Measurements from ENCODE around the gene C2orf81.
"Not testable (repeated sequence)": the region's sequence is repeated elsewhere in the genome, so short reads cannot be mapped to it uniquely, and the experiment has no call there.

GRCh38 chr2:74459503-74460118, 38.2 kb upstream of the C2orf81 start:
- TF ChIP-seq, protein P1, sequence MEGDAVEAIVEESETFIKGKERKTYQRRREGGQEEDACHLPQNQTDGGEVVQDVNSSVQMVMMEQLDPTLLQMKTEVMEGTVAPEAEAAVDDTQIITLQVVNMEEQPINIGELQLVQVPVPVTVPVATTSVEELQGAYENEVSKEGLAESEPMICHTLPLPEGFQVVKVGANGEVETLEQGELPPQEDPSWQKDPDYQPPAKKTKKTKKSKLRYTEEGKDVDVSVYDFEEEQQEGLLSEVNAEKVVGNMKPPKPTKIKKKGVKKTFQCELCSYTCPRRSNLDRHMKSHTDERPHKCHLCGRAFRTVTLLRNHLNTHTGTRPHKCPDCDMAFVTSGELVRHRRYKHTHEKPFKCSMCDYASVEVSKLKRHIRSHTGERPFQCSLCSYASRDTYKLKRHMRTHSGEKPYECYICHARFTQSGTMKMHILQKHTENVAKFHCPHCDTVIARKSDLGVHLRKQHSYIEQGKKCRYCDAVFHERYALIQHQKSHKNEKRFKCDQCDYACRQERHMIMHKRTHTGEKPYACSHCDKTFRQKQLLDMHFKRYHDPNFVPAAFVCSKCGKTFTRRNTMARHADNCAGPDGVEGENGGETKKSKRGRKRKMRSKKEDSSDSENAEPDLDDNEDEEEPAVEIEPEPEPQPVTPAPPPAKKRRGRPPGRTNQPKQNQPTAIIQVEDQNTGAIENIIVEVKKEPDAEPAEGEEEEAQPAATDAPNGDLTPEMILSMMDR (IDR thresholded peaks at IDR 0.05), result not testable (repeated sequence)
- TF ChIP-seq POLR2A, POLR2AphosphoS5 (IDR thresholded peaks at IDR 0.05): not testable (repeated sequence)

All from prostate gland (tissue), 2 donors.